Hematopoietic multipotent progenitor cell (in vitro differentiated cells): Measurements from ENCODE around the gene CYP19A1. TPM values are rescaled to one million over a fixed set of nuclear protein-coding genes. Genes with fewer than 3 reads are reported as not detected.
"Not testable (repeated sequence)": the region's sequence is repeated elsewhere in the genome, so short reads cannot be mapped to it uniquely, and the experiment has no call there.

ENCODE experiments used
- DNase-seq, 3 donors: peaks; one replicate each; pipeline ENCODE4 v3.0.0-alpha.2; 2011 to 2015; ENCODE audit warnings: low read depth in 2 of 3, low spot score in 2 of 3
- total RNA-seq: library from RNA; depleted of rRNA; stranded (reverse); fragments of >200 nt; gene quantifications from one replicate; pipeline ENCODE4 v1.2.3, GENCODE V29; 2012

CYP19A1 gene
- total RNA-seq, 1 donor: not detected

GRCh38 chr15:51190424-51191068 is 147.8 kb downstream of the CYP19A1 start:
- no peak for DNase-seq

- DNase-seq: no peak
Observed at GRCh38 chr15:51189669-51190385, 148.6 kb downstream of the CYP19A1 start.

GRCh38 chr15:51188791-51189190 is 149.6 kb downstream of the CYP19A1 start:
- not testable (repeated sequence) for DNase-seq

- no peak for DNase-seq
Observed at GRCh38 chr15:51186891-51187290, 151.5 kb downstream of the CYP19A1 start.

- no peak for DNase-seq
Observed at GRCh38 chr15:51186181-51186705, 152.2 kb downstream of the CYP19A1 start.

- DNase-seq: no peak
Observed at GRCh38 chr15:51185213-51186159, 152.9 kb downstream of the CYP19A1 start.

- DNase-seq: no peak
Observed at GRCh38 chr15:51184627-51185026, 153.8 kb downstream of the CYP19A1 start.

- no peak for DNase-seq
Observed at GRCh38 chr15:51183076-51183475, 155.3 kb downstream of the CYP19A1 start.

GRCh38 chr15:51181905-51182304 is 156.5 kb downstream of the CYP19A1 start:
- DNase-seq: no peak

- DNase-seq: no peak
Observed at GRCh38 chr15:51181221-51181620, 157.2 kb downstream of the CYP19A1 start.

- DNase-seq: no peak
Observed at GRCh38 chr15:51180534-51180933, 157.9 kb downstream of the CYP19A1 start.

GRCh38 chr15:51180011-51180410 is 158.4 kb downstream of the CYP19A1 start:
- DNase-seq: no peak

GRCh38 chr15:51172193-51172592 is 166.2 kb downstream of the CYP19A1 start:
- DNase-seq: no peak

- DNase-seq: no peak
Observed at GRCh38 chr15:51171634-51171932, 166.8 kb downstream of the CYP19A1 start.

- no peak for DNase-seq
Observed at GRCh38 chr15:51170882-51171633, 167.3 kb downstream of the CYP19A1 start.

- no peak for DNase-seq
Observed at GRCh38 chr15:51168700-51169099, 169.7 kb downstream of the CYP19A1 start.

- no peak for DNase-seq
Observed at GRCh38 chr15:51163843-51164242, 174.6 kb downstream of the CYP19A1 start.

GRCh38 chr15:51162865-51163762 is 175.3 kb downstream of the CYP19A1 start:
- DNase-seq: peak; percentile 7 to 85 (median 75)

GRCh38 chr15:51161491-51162220 is 176.7 kb downstream of the CYP19A1 start:
- no peak for DNase-seq
